CD4-positive, alpha-beta T cell treated with Interleukin-4 for 4 hours (primary cell): ENCODE measurements around the gene RHBDL1.

Experiments
- DNase-seq: peaks from one replicate; pipeline ENCODE4 v3.0.0-alpha.2; 2020

RHBDL1 gene

DNA sequence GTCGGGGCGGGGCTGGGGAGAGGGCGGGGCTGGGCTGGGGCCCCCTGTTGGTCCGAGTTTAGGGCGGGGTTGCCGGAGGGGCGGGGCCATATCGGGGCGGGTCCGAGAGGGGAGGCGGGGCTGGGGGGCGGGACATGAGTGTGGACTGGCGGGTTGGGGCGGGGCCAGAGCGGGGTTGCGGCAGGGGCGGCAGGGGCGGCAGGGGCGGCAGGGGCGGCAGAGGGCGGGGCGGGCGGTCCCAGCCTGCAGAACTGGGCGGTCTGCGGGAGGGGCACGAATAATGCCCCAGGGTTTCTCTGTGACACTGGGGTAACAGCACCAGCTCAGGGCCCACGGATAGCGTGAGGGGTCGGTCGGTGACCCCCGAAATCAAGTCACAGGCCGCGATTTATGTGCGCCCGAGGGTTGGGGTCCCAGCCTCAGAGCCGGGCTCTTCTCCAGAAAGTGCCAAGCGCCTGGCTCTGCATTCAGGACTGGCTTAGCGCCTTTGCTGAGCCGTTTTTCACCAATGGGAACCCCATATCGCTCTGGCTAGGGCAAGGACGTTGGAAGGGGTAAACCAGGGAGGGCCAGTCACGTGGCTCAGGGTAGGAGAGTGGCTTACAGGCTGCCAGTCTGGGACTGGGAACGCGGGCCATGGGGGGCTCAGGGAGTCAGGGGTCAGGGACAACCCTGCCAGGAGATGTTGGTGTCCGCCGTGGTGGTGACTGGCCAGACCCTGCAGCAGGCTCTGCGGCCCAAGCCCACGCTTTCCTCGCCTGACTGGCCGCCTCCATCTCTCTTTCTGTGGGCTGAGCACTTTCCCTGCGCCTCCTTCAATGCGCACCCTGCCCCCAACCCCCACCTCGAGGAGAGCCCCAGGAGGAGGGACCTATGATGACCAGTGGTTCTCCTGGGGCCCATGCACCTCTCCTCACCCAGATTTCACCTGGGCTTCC lies 38.1 kb upstream of the RHBDL1 start:
- DNase-seq = peak; percentile 80

DNA sequence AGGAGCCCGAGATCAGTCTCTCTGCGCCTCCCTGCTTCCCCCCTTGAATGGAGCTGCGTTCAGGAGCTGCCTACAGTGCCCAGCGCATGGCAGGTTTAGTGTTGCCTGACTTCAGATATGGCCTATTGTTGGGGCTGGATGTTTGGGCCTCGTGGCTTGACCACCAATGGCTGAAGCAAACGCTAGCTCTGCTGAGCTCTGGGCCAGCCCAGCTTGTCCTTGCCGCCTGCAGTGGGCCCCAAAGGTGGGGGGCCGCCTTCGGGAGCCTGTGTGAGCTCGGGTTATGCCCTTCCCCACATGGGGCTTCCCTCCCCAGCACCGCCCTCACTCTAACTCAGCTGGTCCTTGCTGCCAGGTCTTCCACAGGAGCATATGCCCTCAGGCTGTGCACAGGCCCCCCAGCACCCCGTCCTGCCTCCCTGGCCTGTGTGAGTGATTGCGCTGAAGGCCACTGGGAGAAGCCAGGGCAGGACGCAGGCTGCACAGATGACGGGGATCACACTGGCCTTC lies 37.4 kb upstream of the RHBDL1 start:
- no peak for DNase-seq

DNA sequence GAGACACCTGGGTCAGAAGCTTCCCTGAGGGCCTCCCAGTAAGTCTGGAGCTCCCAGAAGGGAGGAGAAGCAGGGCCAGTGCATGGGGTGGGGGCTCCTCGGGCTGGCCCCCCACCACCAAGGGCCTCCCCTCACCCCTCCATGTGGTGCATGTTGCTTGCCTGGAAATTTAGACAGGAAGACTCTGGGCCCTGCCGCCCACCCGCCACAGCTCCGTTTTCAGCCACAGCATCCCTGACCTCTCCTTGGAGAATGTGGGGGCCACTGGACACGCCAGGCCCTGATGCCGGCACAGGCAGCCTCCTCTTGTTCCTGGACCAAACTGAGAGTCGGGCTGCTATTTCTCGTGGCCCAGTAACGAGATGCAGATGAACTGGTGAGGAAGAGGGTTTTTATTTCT lies 36.6 kb upstream of the RHBDL1 start:
- DNase-seq = no peak

DNA sequence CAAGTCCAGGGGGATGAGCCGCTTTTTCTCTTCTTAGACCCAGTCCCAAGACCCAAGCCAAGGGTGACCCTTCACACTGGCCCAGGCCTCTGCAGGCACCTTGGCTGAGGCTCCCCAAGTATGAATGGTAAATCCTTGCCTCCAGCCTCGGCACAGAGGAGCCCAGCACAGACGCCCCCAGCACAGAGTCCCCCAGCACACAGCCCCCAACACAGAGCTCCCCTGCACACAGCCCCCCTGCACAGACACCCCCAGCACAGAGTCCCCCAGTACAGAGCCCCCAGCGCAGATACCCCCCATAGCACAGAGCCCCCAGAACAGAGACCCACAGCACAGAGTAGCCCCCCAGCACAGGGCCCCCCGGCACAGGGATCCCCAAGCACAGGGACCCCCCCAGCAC lies 34.9 kb upstream of the RHBDL1 start:
- DNase-seq = no peak

DNA sequence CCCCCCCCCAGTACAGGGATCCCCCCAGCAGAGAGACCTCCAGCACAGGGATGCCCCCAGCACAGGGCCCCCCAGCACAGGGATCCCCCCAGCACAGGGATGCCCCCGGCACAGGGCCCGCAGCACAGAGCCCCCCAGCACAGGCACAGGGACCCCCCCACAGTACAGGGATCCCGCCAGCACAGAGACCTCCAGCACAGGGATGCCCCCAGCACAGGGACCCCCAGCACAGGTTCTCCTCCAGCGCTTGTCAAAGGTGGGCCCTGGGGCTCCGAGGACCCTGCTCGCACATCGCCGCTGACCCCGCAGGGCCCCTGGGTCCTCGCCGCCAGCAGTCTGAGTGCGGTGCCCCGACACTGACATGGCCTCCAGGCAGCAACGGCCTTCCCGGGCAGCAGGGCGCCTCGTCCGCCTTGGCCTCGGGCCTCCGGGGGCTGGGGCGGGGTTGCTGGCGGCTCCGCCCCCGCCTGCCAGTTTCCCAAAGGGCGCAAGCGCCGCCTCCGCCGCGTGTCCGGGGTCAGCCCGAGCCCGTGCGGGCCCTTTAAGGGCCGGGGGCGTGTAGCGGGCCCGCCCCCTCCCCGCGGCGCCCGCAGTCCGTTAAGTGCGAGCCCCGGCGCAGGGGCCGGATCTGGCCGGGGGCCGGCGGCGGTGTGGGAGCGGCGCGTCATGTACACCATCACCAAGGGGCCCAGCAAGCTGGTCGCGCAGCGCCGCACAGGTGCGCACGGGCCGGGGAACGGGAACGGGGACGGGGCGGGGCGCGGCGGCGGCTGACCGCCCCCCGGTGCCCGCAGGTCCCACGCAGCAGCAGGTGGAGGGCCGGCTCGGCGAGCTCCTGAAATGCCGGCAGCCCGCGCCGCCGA lies 33.9 kb upstream of the RHBDL1 start, which contains the start of gene MCRIP2:
TSS of gene MCRIP2 (plus strand) at position 503 of the 863 bp plus-strand sequence. CDS start at position 667, 164 bp downstream.
- DNase-seq = peak; percentile 44

DNA sequence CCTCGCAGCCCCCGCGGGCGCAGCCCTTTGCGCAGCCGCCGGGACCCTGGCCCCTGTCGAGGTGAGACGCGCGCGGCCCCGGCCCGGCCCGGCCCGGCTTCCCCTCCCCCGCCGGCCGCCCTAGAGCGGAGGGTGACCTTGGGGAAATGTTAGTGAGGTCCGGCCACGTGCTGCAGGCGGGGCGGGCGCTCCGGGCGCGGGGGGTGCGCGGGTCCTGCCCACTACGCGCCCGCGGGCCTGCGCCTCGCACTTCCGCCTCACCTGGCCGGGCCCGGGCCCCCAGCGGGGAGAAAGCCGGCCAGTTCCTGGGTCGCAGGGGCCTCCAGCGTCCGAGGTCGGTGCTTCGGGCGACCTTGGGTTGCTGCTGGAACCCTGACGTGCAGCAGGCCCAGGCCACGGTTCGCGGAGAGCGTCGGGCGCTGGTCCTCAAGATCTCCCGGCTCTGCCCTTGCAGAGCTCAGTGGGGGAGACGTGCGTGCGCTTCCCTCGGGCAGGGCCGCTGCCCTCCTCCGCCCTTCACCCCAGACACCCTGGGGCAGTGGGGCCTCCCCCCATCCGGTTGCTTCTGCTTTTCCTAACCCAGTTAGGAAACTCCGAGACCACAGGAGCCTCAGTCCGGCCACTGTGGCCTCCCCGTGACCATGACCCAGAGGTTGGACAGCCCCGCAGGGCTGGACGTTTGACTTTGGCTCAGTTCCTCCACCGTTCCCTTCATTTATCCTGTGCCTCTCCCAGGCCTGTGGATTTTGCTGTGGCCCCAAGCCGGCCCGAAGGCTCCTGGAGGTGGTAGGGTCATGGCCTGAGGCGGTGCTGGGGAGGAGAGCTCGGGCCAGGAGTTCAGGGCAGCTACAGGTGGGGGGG lies 33.1 kb upstream of the RHBDL1 start:
- no peak for DNase-seq

DNA sequence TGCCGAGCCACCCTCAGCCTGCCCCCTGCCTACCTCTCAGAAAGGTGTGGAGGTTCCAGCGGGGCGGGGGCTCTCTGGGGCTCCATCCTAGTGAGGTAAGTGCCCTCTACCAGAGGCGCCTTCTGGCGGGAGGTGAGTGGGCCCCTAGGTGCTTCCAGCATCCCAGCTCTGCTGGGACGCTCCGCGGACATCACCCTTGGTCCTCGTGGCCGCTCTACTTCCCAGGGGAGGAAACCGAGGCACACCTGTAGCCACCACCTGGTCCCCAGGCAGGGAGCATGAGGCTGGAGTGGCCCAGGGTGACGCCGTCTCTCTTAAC lies 32.5 kb upstream of the RHBDL1 start:
- no peak for DNase-seq

DNA sequence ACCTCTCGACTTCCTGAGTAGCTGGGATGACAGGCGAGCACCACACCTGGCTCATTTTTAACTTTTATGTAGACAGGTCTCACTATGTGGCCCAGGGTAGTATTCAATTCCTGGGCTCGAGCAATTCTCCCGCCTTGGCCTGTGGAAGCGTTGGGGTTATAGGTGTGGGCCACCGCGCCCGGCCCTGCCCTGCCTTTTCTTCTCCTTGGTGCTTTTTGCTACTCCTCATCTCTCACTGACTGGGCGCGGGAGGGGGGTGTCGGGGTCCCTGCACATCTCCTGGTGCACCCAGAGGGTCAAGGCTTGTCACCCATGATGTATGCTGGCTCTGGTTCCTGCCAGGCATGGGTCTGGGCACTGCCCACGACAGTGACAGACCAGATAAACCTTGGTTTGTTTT lies 30.9 kb upstream of the RHBDL1 start:
- DNase-seq = no peak

DNA sequence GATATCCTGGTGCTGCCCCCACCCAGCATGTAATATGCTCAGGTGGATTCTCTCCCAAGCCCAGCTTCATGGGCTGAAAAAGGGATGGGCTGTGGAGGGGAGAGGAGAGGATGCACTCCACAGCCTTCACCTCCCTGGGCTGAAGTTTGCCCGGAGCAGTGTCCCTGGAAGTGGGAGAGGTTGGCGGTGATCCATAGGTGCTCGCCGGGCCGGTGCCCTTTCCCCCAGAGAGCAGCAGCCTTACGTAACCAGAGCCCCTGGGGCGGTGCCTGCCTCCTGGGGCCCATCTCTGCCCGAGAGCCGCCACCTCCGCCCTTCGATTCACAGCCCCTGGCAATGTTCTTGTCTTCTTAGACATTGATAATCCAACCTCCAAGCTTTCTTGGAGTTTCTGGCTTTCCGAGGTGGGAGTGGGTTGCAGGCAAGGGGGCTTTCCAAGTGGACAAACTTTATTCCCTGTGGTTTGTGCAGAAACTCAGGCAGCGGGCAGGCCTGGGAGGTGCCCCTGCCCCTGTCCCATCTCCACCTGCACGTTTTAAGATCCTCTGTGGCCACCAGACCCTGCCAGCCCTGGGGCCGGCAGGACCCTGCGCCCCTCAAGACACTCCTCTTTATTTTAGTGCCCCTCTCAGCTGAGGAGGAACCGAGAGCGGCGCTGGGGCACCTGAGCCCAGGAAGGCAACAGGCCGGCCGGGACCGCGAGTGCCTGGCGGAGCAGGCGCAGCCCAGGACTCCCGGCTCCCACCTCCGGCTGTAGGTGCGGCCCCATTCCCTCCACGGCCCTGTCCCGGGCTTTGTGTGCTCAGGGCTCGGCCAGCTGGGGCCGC lies 29.4 kb upstream of the RHBDL1 start:
- no peak for DNase-seq

DNA sequence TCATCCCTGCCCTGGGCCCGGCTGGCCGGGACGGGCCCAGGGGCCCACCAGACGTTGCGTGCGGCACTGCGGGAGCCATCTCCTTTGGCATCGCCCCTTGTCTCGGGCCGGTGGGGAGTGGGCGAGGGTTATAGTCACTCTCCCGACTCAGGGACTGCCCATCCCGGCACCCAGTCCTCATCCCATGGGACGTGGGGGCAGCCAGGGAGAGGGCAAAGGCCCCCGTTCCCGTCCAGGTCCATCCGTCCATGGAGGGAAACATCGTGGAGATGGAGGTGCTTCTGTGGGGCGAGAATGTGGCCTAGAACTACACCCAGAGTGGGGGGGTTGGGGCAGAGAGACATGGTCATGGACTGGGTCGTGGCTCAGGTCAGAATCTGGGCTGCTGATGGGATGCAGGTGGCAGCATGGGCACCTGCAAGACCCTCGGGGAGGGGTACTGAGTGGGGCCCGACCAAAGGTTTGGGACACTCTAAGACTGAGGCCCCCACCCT lies 28.7 kb upstream of the RHBDL1 start:
- no peak for DNase-seq

DNA sequence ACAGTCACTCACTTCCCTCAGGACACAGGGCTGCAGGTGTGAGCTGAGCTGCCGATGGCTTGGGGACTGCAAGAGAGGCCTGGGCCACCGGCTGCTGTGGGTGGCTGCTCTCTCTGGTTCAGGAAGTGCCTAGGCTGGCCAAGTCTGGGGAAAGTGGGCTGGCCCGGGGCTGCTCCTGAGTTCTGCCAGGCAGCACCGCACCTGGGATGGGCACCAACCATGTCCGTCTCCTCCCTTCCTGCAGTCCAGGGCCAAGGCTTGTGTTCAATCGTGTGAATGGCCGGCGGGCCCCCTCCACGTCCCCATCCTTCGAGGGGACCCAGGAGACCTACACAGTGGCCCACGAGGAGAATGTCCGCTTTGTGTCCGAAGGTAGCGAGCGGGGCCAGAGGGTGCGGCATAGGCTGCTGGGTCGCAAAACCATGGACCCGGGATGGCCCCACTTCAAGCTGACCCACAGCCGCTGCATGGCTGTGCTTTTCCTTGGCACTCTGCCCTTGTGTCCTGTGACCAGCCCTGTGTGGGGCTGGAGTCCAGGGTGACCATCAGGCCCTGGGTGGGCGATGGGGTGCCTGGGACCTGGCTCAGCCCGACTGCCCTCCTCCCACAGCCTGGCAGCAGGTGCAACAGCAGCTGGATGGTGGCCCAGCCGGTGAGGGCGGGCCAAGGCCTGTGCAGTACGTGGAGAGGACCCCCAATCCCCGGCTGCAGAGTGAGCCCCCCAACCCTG lies 28.1 kb upstream of the RHBDL1 start:
- DNase-seq = no peak

DNA sequence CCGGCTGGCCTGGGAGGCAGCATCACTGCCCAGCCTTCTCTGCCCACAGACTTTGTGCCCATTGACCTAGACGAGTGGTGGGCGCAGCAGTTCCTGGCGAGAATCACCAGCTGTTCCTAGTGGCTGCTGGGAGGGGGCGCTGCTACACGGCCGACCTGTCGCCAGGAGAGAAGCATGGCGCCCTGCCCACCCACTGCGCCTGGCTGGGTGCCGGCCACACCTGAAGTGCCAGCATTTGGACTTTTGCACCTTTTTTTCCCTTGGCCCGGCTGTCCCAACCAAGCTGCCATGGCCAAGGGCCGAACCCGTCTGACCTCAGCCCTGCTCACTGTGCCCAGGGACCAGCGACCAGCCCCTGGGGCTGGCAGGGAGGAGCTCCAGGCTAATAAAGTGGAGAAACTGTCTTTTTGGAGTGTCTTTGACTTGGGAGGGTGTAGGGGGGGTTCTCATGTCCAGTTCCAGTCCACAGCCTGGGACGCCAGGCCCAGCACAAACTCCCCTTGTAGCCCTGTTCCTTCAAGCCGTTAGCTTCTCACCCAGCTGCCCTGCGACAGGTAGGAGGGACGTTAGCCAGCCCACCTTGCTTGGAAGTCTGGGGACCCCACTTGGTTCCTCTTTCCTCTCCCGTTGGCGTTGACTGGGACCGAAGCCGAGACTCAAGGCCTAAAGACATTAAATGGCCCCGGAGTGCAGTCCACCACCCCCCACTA lies 27.2 kb upstream of the RHBDL1 start:
- no peak for DNase-seq

DNA sequence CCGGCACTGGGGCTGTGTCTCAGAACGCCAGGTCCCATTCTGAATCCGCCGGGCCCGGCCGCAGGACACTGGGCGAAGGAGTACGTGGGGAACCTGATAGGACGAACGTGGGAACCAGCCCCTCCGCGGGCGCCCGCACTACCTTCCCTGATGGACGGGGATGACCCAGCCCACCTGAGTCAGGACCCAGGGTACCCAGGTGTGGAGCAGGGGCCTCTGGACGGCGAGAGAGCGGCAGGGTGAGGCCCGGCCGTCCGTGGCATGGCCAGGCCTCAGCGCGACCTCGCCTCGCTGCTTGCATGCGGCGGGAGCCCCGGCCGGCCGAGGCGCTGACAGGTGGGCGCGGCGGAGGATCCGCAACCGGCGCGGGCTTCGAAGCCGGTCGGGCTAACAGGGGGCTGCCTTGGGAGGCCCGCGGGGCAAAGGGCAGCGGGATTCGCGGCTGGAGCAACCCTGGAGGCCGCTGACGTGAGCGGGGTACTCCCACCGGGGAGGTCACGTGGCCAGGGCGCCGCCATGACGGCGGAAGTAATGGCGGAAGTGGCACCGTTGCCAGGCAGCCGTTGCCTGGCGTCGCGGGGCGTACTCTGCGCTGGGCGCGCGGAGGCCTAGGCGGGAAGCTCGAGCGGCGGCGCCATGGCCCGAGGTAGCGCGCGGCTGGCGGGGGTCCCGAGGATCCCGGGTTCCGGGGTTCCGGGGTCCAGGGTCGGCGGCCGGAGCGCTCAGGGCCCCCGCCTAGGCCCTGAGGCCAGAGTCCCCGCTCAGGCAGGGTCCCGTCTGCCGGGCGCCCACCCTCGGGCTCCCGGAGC lies 26.5 kb upstream of the RHBDL1 start, which contains the start of gene WDR90:
TSS of gene WDR90 (plus strand) at position 585 of the 809 bp plus-strand sequence. CDS start at position 637, 52 bp downstream.
- peak; percentile 86 for DNase-seq

DNA sequence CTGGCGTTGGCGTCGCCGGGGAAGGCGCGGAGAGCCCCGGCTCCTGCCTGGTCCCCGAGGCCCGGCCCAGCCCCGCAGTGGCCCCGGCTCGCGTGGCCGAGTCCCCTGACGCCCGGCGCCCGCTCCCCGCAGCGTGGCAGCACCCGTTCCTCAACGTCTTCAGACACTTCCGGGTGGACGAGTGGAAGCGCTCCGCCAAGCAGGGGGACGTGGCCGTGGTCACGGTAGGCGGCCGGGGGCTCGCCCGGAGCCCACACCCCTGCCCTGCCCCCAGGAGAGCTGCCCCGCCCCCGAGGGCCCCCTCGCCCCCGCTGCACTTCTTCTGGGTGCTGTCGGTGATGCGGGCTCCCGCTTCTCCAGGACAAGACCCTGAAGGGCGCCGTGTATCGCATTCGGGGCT lies 25.8 kb upstream of the RHBDL1 start:
- DNase-seq = no peak

DNA sequence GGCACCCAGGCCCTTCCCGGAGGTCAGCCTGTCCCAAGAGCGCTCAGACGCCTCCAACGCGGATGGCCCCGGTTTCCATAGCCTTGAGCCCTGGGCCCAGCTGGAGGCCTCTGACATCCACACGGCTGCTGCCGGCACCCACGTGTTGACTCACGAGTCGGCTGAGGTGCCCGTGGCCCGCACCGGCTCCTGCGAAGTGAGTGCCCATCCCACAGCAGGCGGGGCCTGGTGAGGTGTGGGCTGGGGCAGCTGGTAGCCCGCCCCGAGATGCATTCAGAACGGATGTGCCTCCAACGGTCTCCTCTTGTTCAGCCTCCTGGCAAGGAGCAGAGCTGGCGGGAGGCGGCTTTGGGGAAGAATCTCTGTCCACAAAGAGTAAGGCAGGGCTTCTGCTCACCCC lies 23.6 kb upstream of the RHBDL1 start:
- no peak for DNase-seq

DNA sequence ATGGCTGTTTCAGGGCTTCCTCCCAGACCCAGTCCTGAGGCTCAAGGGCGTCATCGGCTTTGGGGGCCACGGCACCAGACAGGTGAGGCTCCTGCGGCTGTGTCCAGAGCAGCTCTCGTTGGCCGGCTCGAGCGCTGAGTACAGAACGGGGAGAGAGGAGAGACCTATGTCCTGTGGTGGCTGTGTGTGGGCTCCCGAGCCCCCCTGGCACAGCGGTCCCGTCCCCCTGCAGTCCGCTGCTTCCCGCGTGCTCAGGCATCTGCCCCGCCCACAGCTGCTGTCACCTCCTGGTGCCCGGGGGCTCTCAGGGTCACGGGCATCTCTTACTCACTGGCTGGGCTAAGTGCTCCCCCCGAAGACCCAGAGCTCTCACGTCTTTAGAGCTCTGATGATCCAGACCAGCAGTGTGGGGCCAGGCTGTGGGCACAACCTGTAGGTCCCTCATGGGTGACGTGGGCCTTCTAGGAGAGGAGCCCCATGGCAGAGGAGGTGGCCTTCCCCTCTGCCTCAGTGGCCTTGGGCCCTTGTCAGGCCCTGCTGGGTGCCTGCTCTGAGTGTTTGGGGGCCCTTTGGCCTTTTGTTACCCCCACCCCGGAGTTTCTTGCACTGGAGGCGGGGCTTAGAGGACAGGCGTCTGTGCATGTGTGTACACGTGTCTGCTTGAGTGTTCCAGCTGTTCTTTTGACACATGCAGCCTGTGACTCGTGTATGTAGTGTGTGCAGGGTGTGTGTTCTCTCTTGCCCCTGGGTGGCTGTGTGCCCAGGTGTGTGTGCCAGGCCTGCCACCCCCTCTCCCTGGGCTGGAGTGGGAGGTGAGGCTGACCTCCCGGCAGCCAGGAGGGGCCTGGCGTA lies 22.8 kb upstream of the RHBDL1 start:
- no peak for DNase-seq

DNA sequence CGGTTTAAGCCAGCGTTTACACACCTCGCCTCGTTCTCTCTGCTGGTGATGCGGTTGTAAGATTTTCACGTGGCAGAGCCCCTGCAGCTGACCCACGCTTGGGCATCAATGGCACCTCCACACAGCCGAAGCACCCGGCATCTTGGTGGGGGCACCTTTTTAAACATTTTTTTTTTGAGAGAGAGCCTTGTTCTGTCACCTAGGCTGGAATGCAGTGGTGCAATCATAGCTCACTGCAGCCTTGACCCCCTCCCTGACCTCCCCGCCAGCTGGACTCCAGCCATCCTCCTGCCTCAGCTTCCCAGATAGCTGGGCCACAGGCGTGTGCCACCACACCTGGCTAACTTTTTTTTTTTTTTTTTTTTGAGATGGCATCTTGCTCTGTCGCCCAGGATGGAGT lies 21.4 kb upstream of the RHBDL1 start:
- DNase-seq = no peak

DNA sequence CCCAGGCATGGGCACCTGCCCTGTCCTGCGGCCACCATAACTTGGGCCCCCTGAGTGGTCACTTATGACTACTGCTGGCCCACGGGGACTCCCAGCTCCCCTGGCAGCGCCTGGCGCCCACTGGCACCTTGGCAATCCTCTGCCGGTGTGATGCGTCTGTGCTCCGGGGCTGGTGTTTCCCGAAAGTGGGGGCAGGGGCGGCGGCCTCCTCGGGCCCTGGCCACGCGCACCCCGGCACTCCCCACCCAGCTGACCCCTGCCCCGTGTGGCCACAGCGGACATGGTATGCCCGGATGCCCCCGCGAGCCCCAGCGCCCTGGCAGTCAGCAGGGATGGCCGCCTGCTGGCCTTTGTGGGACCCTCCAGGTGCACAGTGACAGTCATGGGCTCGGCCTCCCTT lies 18.0 kb upstream of the RHBDL1 start:
- DNase-seq = no peak
